Fibroblast of peridontal ligament (primary cell): ENCODE measurements around the gene ZDHHC5.

Experiments used
- DNase-seq: peaks from one replicate; pipeline ENCODE4 v3.0.0-alpha.2; 2010; ENCODE audit errors: extremely low read depth

ZDHHC5 gene

DNA sequence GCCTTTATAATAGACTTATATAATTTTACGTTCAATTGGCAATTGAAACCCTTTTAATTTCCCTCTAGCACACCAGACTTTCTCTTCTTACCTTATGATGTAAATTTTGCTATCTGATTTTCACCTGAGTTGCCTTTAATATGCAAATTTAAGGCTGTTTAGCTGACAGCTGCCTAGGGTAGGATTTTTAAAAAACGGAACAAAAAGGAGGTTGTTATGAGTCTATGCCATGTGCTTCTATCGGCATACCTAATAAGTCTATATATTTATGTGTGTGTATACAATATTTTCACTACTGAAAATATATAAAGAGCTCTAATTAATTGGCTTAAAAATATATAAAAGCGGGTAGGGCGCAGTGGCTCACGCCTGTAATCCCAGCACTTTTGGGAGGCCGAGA is 61.6 kb downstream of the ZDHHC5 start:
- no peak for DNase-seq

DNA sequence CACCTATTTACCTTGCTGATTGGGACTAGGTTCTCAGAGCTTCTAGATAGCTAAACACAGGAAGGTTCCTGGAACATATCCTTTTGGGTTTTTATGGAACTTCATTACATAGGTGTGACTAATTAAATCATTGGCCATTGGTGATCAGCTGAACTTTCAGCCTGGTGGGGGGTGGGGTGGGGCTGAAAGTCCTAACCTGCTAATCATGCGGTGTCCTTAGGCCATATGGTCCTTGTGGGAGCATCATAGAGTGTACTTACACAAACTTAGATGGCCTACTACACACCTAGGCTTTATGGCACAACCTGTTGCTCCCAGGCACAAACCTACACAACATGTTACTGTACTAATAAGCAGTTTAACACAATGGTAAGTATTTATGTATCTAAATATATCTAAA is 64.7 kb downstream of the ZDHHC5 start:
- DNase-seq: no peak

DNA sequence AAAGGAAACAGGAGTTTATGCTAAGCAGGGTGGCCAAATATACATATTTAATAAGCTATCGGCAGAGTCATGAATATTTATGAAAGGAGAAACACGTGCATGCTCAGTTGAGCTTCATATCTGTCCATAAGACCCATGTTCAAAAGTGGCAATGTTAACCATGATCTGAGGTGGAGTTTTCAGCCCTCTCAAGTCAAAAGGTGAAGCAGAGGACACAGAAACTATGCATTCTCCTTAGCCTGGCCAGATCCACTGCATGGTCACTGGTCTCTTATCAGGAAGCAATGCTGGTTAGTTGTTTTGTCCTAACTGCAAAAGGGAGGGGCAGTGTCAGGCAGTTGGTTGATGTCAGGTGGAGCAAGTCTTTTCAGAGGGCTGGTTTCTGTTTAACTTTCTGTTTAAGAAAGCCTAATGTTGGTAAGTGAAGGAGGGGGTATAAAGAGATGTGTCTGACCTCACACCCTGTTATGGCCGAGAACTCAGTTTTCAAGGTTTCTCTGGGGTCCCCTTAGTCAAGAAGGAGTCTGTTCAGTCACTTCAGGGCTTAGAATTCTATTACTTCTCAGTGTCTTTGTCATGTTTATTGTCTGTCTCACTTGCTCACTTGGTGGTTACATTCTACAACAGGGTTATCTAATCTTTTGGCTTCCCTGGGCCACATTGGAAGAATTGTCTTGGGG is 67.8 kb downstream of the ZDHHC5 start:
- no peak for DNase-seq

DNA sequence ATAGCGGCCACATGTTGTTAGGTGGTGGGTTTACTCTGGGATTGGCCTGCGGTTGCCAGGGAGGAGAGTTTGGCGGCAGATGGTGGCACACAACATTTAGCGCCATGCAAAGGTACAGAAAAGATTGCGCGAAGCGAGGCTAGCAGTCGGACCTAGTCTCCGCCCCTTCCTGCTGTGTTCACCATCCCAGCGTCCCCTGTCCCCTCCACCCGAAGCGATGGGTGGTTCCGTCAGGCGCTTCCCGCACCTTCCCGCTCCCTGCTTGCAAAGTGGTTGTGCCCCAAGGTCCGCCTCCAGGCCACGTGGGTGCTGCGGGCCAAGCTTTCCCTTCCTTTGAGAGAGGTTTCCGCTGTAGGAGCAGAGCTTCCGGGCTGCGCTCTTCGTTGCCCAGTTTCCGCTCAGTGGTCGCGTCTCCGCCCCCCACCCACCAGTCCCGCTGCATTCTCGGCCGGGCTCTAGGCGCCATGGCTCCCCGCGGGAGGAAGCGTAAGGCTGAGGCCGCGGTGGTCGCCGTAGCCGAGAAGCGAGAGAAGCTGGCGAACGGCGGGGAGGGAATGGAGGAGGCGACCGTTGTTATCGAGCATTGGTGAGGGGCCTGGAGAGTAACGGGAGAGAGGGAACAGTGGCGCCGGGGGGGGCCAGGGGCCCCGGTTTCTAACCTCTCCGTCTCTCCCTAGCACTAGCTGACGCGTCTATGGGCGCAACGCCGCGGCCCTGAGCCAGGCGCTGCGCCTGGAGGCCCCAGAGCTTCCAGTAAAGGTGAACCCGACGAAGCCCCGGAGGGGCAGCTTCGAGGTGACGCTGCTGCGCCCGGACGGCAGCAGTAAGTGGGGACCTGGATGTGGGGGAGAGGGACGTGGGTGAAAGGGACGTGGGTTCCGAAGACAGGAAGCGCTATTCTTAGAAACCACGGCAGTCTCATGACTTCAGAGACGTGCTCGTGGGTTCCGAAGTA is 73.5 kb downstream of the ZDHHC5 start, which contains the start of gene SELENOH:
Gene SELENOH, plus strand, starts transcription at position 360 of the 955 bp plus-strand sequence. Its CDS starts 105 bp downstream, at position 465.
- DNase-seq: peak; percentile 96

DNA sequence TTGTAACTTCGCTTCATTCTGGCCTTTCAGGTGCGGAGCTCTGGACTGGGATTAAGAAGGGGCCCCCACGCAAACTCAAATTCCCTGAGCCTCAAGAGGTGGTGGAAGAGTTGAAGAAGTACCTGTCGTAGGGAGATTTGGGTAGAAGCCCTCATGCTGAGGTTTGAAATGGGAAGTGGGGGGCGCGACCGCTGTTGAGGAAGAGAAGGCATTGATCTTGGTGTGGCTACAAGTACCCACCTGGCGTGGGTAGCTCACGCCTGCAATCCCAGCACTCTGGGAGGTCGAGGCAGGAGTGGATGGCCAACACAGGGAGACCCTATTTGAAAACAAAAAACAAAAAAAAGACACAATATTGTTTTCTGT is 74.2 kb downstream of the ZDHHC5 start:
- no peak for DNase-seq

DNA sequence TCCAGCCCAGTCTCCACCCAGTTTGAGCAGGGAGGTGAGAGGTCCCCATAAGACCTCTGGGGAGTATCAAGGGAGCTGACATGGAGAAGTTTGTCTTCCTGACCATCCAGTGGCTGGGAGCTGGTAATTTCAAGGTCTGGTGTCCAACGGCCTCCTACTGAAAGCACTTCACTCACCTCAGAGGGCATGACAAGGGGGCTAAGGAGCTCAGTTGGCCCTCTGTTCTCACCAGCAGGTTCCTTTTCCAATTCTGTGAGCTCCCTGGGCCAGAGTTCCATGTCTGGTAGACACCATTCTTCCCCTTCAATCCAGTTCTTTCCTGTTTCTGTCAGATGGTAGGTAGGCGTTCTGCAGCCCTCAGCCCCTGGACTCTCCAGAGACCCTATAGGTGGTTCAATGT is 76.4 kb downstream of the ZDHHC5 start:
- DNase-seq: no peak

DNA sequence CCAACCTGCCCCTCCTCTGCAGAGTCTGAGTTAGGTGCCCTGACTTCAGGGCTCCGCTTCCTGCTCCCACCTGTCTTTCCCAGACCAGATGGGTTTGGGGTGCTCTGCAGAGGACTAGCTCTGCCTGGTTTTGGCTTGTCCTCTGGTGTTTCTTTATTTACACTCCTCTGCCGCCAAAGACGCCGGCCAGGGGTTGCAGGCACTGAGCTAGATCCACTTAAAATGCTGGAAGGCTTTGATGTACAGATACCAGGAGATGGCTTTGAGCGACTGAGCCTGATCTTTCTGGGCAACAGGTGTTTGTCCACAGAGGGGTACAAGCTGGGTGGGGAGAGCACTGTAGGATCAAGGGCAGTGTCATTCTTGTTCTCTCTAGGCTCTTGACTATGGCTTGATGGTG is 77.3 kb downstream of the ZDHHC5 start:
- DNase-seq: no peak

DNA sequence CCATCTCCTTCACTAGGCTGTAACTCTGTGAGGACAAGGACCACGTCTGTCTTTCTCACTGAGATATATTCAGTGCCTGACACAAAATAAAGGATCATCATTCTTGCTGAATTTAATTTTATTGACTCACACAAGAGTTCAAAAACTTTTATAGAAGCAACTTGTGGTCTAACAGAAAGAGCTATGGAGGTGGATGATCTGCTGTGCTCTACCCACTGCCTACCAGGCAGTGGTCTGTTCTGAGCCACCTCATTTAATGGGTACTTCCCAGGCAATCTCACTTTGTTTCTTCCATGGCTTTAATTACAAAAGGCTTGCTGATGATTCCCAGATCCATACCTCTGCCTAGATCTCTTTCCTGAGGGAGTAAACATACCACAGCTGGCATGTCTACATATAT is 79.0 kb downstream of the ZDHHC5 start:
- DNase-seq: no peak
